GM12878 (cell line): ENCODE results near the gene SPINT4. TPM values are rescaled to one million over a fixed set of nuclear protein-coding genes. Genes with fewer than 3 reads are reported as not detected.

ENCODE experiments used
- ATAC-seq: fragments of 200-7000 bp; cut with Tn5 transposase; 3 replicates; pipeline ENCODE4 v1.9.1; 2020; ENCODE audit warnings: mild to moderate bottlenecking, moderate library complexity
- BruUV-seq: library from RNA; stranded (reverse); fragments of 400-500 nt; replicated peaks from 2 replicates; lab custom pipeline; 2021; lab: Mats Ljungman, UMichigan
- CTCF ChIA-PET: fragments of 300-600 bp; sonication (Branson Sonifier 250); formaldehyde crosslinking; extraction: SDS; loops from one replicate; lab custom pipeline; 2021; ENCODE audit warnings: inconsistent platforms; lab: Yijun Ruan, JAX
- POLR2A ChIA-PET: fragments of 350-600 bp; formaldehyde crosslinking; extraction: SDS; loops from one replicate; lab custom pipeline; 2021; ENCODE audit warnings: inconsistent platforms; lab: Charles Lee
- RAD21 ChIA-PET: fragments of 300-600 bp; sonication (Branson Sonifier 250); formaldehyde crosslinking; loops from one replicate; lab custom pipeline; 2023; ENCODE audit warnings: antibody characterized with exemption; ENCODE audit not compliant: unreplicated experiment; lab: Charles Lee
- SMC1A ChIA-PET: fragments of 300-600 bp; sonication (Branson Sonifier 250); formaldehyde crosslinking; loops from one replicate; lab custom pipeline; 2023; ENCODE audit not compliant: unreplicated experiment, uncharacterized antibody; lab: Charles Lee
- DNase-seq: peaks from one replicate; pipeline ENCODE4 v3.0.0-alpha.2; 2011; ENCODE audit warnings: low read depth, low spot score
- FAIRE-seq: peaks from 3 replicates; lab custom pipeline; 2011; peaks lifted over from hg19 to GRCh38; lab: Jason Lieb, UNC
- H2AFZ ChIP-seq: 2 replicates; pipeline ENCODE4 v1.6.0; 2011; ENCODE audit warnings: low read depth, low read length, control low read depth; ENCODE audit not compliant: control insufficient read depth
- H3K27ac ChIP-seq: 2 replicates; pipeline ENCODE4 v1.5.1; 2011; ENCODE audit warnings: control low read depth; ENCODE audit not compliant: control insufficient read depth, insufficient read depth
- H3K27me3 ChIP-seq, 2 experiments: replicated peaks in 1 of 2; 2 replicates each; pipeline versions ENCODE4 v1.6.0 to v1.6.1; 2011; ENCODE audit warnings: low read length in 1 of 2; ENCODE audit not compliant: control insufficient read depth in 2 of 2, insufficient read depth in 2 of 2
- H3K36me3 ChIP-seq, 2 experiments: 2 replicates each; pipeline ENCODE4 v1.5.1; 2011; ENCODE audit warnings: low read length in 1 of 2; ENCODE audit not compliant: control insufficient read depth in 2 of 2, insufficient read depth in 2 of 2
- H3K4me1 ChIP-seq: 2 replicates; pipeline ENCODE4 v1.6.1; 2011; ENCODE audit warnings: mild to moderate bottlenecking, low read length, moderate library complexity, mixed read lengths; ENCODE audit not compliant: control insufficient read depth, insufficient read depth
- H3K4me2 ChIP-seq: 2 replicates; pipeline ENCODE4 v1.6.0; 2011; ENCODE audit warnings: control low read depth; ENCODE audit not compliant: control insufficient read depth, insufficient read depth
- H3K4me3 ChIP-seq: fragments of 200-600 bp; sonication (generic); 2 replicates; pipeline ENCODE4 v1.5.1; 2016
- H3K79me2 ChIP-seq: 2 replicates; pipeline ENCODE4 v1.6.0; 2011; ENCODE audit warnings: low read length; ENCODE audit not compliant: control insufficient read depth, insufficient read depth
- H3K9ac ChIP-seq: 2 replicates; pipeline ENCODE4 v1.8.0; 2011; ENCODE audit warnings: low read length, control low read depth, mixed read lengths; ENCODE audit not compliant: control insufficient read depth, insufficient read depth
- H3K9me3 ChIP-seq: replicated peaks from 3 replicates; pipeline ENCODE4 v1.5.1; 2011; ENCODE audit warnings: mild to moderate bottlenecking, low read length; ENCODE audit not compliant: control insufficient read depth, insufficient read depth
- H4K20me1 ChIP-seq: 2 replicates; pipeline ENCODE4 v1.6.0; 2011; ENCODE audit not compliant: control insufficient read depth, insufficient read depth
- CHD4 ChIP-seq: fragments of 200-600 bp; sonication (generic); IDR thresholded peaks from 2 replicates; pipeline ENCODE4 v1.6.1; 2016; ENCODE audit warnings: mild to moderate bottlenecking
- CUX1 ChIP-seq: IDR thresholded peaks from 2 replicates; pipeline ENCODE4 v1.6.1; 2012; ENCODE audit warnings: improper control_type of control experiment, low read depth, low read length; ENCODE audit not compliant: insufficient replicate concordance
- E4F1 ChIP-seq: fragments of 450-650 bp; IDR thresholded peaks from 2 replicates; pipeline ENCODE4 v1.6.1; 2018; ENCODE audit warnings: borderline replicate concordance, mild to moderate bottlenecking; ENCODE audit not compliant: partially characterized antibody
- NFYB ChIP-seq: IDR thresholded peaks from 2 replicates; pipeline ENCODE4 v1.6.1; 2011; ENCODE audit warnings: low read depth, mild to moderate bottlenecking, low read length, improper control_type of control experiment, moderate library complexity; ENCODE audit not compliant: insufficient read depth
- PML ChIP-seq: IDR thresholded peaks from 2 replicates; pipeline ENCODE4 v1.6.1; 2012; ENCODE audit warnings: low read length, inconsistent platforms
- POU2F2 ChIP-seq: IDR thresholded peaks from 3 replicates; pipeline ENCODE4 v1.6.1; 2011; ENCODE audit warnings: low read depth, mild to moderate bottlenecking, low read length, borderline replicate concordance
- RAD51 ChIP-seq: fragments of 450-650 bp; IDR thresholded peaks from 2 replicates; pipeline ENCODE4 v1.6.1; 2016; ENCODE audit warnings: moderate library complexity, mild to moderate bottlenecking, inconsistent platforms
- RFX5 ChIP-seq: IDR thresholded peaks from 2 replicates; pipeline ENCODE4 v1.6.1; 2011; ENCODE audit warnings: low read depth, low read length, improper control_type of control experiment
- SREBF2 ChIP-seq: IDR thresholded peaks from 2 replicates; pipeline ENCODE4 v1.6.1; 2012; ENCODE audit warnings: mild to moderate bottlenecking, low read length
- SRF ChIP-seq, 2 experiments: IDR thresholded peaks; 2 replicates each; pipeline ENCODE4 v1.6.1; 2011; ENCODE audit warnings: low read depth in 2 of 2, low read length in 2 of 2, mild to moderate bottlenecking in 1 of 2, moderate library complexity in 1 of 2
- TCF3 ChIP-seq: IDR thresholded peaks from 2 replicates; pipeline ENCODE4 v1.6.1; 2012; ENCODE audit warnings: low read depth, mild to moderate bottlenecking, low read length, borderline replicate concordance; ENCODE audit not compliant: insufficient read depth
- YBX1 ChIP-seq: fragments of 450-650 bp; IDR thresholded peaks from 2 replicates; pipeline ENCODE4 v1.6.1; 2016; ENCODE audit warnings: antibody characterized with exemption
- ZNF384 ChIP-seq: IDR thresholded peaks from 2 replicates; pipeline ENCODE4 v1.6.1; 2012; ENCODE audit warnings: low read depth, mild to moderate bottlenecking, low read length, improper control_type of control experiment, borderline replicate concordance
- WGBS: methylation state at CpG from one replicate; pipeline ENCODE4 v1.1.6; 2016; ENCODE audit warnings: low lambda C conversion rate; ENCODE audit not compliant: insufficient replicate concordance, insufficient coverage; ENCODE audit errors: missing lambda C conversion rate; 5-methylcytosine and 5-hydroxymethylcytosine counted together
- in situ Hi-C: fragments of 300-500 bp; cut with MboI; formaldehyde crosslinking; loops from 9 replicates; pipeline ENCODE4 v1.14.3; 2018; ENCODE audit warnings: mixed read lengths
- intact Hi-C: fragments of 100-400 bp; cut with micrococcal nuclease; formaldehyde crosslinking; loops from one replicate; pipeline ENCODE4 v1.14.2; 2022; ENCODE audit not compliant: unreplicated experiment
- polyA plus RNA-seq, 11 experiments: library from polyadenylated mRNA; depleted of rRNA in 4 of 11; unstranded in 6 of 11; stranded (reverse) in 5 of 11; fragments of >200 nt; fragmentation: Nextera tagmentation in 4 of 11; fragmentation: Illumina TruSeq in 1 of 11; extraction: Ambion mirVana in 4 of 11; extraction: Trizol in 1 of 11; gene quantifications; 1 replicate in 1 of 11; 2 replicates in 10 of 11; pipeline versions ENCODE4 v1.2.1 to v1.2.3, GENCODE V29; 2011 to 2016; ENCODE audit warnings: inconsistent platforms in 2 of 11, missing spikeins in 2 of 11, low read depth in 1 of 11
- total RNA-seq, 4 experiments: library from RNA; depleted of rRNA in 3 of 4; stranded (reverse); fragments of >200 nt in 3 of 4; fragmentation: Illumina TruSeq in 1 of 4; extraction: Trizol in 1 of 4; gene quantifications; 2 replicates each; pipeline versions ENCODE4 v1.2.1 to v1.2.3, GENCODE V29; 2013 to 2021

SPINT4 gene
- total and polyA plus RNA-seq, 10 of the 15 experiments (the other 5 are each of a cell fraction or from before 2014, with no cell fraction given): not detected

- TF ChIP-seq CUX1 (no peak), ZNF384 (no peak), NFYB (no peak)
Observed at GRCh38 chr20:45701873-45702272, 20.3 kb upstream of the SPINT4 start, which contains the start of gene WFDC13 (continued).

- no peak within 1 kb of the TSS for H3K4me3 ChIP-seq
- no peaks in the 10 kb centered on the region for H3K79me2 ChIP-seq
- intact Hi-C loops (no loop called here), in situ Hi-C loops (no loop called here)
- POLR2A ChIA-PET: no interaction called here
- RAD21 ChIA-PET: no interaction called here
- H3K36me3 ChIP-seq: no peaks in the 10 kb centered on the region
- TF ChIP-seq SREBF2 (no peak), RAD51 (no peak), SRF (IDR thresholded peaks at IDR 0.05; ENCODE audit: low read depth in 2 of 2, low read length in 2 of 2) (no peak), CHD4 (no peak), YBX1 (no peak), TCF3 (no peak), POU2F2 (no peak), RFX5 (no peak), E4F1 (no peak), PML (no peak)
- H4K20me1 ChIP-seq: no peaks in the 10 kb centered on the region
- no peaks in the 10 kb centered on the region; the same call in 2 of the 3 replicates for H3K9me3 ChIP-seq
- H3K27me3 ChIP-seq: no peaks in the 10 kb centered on the region
- no peak within 1 kb of the TSS for H3K4me2 ChIP-seq
- CTCF ChIA-PET: no interaction called here
- FAIRE-seq: no peak
- H3K27ac ChIP-seq: no peak within 1 kb of the TSS
- H3K4me1 ChIP-seq: peaks cover 17% of the 10 kb centered on the region
- no peak within 1 kb of the TSS for H2AFZ ChIP-seq
- no TSS peak for BruUV-seq
- SMC1A ChIA-PET: interaction anchor here (1.1 kb wide), 1 partner anchor 138 kb away, joined by 3 read pairs; no protein-coding TSS in a partner anchor
- H3K9ac ChIP-seq: no peak within 1 kb of the TSS
- WGBS: 95% methylated on average over 1 of the region's 1 CpG
- ATAC-seq: no peak
- no peak for DNase-seq
Observed at GRCh38 chr20:45704969-45705637, 17.0 kb upstream of the SPINT4 start, which contains the start of gene WFDC10B. WFDC10B (minus strand) TSS chr20:45705019; CDS start chr20:45685992, 19,027 bp downstream.
